Stomach (tissue), 4 donors: ENCODE data around the gene GNPAT.

ENCODE experiments used
- CTCF ChIP-seq, 7 experiments: fragments of 450-650 bp in 4 of 7; fragments of 200-600 bp in 3 of 7; sonication (generic) in 3 of 7; IDR thresholded peaks; one replicate each; pipeline ENCODE4 v1.5.1; 2016 to 2019; ENCODE audit warnings: antibody characterized with exemption in 7 of 7, control low read depth in 2 of 7, mild to moderate bottlenecking in 1 of 7
- EP300 ChIP-seq: sonication (generic); formaldehyde crosslinking; IDR thresholded peaks from one replicate; pipeline ENCODE4 v1.6.1; 2017; ENCODE audit warnings: antibody characterized with exemption
- POLR2A ChIP-seq, 4 donors: fragments of 450-650 bp; IDR thresholded peaks; one replicate each; pipeline ENCODE4 v1.6.1; 2016; ENCODE audit warnings: antibody characterized with exemption in 4 of 4, control low read depth in 2 of 4, mild to moderate bottlenecking in 1 of 4, moderate library complexity in 1 of 4
- POLR2AphosphoS5 ChIP-seq, 3 donors: sonication (generic); formaldehyde crosslinking; IDR thresholded peaks; one replicate each; pipeline ENCODE4 v1.6.1; 2016; ENCODE audit warnings: antibody characterized with exemption in 3 of 3

- TF ChIP-seq CTCF (IDR thresholded peaks at IDR 0.05) (no peak), POLR2AphosphoS5 (IDR thresholded peaks at IDR 0.05) (no peak), POLR2A (IDR thresholded peaks at IDR 0.05) (no peak), EP300 (no peak)
Observed at GRCh38 chr1:231295938-231296337, 54.9 kb downstream of the GNPAT start.
